ENCODE measurements around the gene ILDR1.
"Not testable (repeated sequence)": the region's sequence is repeated elsewhere in the genome, so short reads cannot be mapped to it uniquely, and the experiment has no call there.

Gene ILDR1

GRCh38 chr3:122021811-122022401, at the start of gene ILDR1:
ILDR1 (minus strand) TSS chr3:122022247; CDS start chr3:122022077, 170 bp downstream.
- no peak for DNase-seq (ENCODE audit: low read depth in 3 of 3)

DNA sequence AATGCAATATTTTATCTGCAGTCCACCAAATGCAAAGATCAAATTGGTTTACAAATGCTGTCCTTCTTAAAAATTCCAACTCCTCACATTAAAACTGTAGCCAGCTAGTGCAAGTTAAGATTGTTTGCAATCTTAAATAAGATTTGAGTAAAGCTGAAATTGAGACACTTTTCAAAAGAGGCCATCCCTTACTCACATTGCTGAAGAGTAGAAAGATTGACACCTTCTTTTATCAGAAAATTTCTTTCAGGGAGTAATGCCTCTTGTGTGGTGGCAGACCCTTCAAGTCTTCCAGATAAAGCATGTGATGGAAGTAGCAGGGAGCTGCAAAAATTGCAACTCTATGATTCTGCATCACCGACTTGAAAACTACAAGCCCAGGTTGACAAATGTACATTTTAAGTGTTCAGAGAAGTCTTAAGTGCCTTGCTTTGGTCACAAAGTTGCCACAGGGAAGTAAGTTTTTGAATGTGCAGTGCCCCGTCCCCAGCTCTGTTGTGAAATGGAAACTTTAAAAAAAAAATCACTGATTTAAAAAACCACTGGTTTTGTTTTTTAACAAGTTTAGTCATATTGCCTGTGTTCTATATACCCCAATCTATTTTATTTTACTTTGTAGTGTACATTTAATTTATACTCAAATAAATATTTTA, 45.7 kb upstream of the ILDR1 start:
- DNase-seq (ENCODE audit: low read depth in 3 of 3): no peak

GRCh38 chr3:122067214-122067550, 45.1 kb upstream of the ILDR1 start:
- DNase-seq (ENCODE audit: low read depth in 3 of 3): no peak

DNA sequence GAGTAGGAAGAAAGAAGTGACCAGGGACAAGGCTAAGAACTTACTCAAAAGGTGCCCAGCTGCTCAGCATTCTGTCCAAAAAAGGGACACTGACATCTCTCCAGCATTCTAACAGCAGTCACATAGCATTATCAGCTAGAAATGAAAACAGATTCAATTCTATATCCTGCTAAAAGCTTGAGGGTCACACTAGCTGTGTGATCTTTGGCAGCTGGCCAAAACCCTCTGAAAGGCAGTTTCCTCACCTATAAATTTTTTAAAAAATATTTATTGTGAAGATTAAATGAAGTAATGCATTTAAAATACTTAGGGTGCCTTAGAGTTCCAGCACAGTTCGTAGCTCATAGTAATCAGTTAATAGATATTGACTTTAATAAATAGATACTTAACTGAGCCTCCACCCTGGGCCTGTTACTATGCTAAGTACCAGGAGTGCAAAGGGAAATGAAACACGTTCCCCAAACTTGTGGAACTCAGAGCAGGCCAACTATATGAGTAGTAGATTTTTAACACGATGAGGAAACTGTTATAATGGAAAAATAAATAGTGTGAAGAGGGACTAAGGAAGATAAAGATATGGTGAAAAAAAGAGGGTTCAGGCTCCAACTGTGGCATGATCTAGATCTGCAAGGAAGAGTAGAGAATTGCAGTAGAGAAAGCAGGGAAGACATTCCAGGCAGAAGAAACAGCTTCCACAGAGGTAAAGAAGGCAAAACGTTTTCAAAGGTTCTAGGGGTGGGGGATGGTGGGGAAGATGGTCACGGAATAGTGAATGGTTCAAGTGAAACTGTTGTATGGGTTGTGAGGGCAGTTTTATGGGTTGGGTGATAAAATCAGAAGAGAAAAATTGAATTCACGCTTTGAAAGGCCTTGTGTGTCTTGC, 44.5 kb upstream of the ILDR1 start:
- no peak for DNase-seq (ENCODE audit: low read depth in 3 of 3)

DNA sequence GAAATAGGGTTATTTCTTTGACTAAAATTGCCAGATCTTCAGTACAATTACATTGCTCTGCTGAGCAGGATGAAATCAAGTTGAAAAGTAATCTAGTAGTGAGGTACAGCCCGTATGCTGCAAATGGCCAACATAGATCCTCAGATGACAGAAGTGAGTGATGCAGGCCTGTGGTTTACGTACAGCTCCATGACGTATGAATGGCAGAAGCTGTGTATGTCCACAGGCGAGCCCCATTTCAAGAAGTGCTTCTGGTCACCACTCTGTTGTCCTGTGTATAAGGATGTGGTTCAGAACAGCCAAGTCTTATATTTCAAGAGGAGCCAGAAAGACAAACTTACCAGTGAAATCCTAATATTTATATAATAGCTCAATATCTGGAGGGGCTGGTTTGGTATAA, 42.3 kb upstream of the ILDR1 start:
- no peak for DNase-seq (ENCODE audit: low read depth in 3 of 3)

- DNase-seq (ENCODE audit: low read depth in 3 of 3): no peak
Observed at GRCh38 chr3:122063908-122064307, 41.9 kb upstream of the ILDR1 start.

- no peak for DNase-seq (ENCODE audit: low read depth in 3 of 3)
Observed at GRCh38 chr3:122060040-122060698, 38.1 kb upstream of the ILDR1 start.

- DNase-seq (ENCODE audit: low read depth in 3 of 3): no peak
Observed at GRCh38 chr3:122058294-122058693, 36.2 kb upstream of the ILDR1 start.

GRCh38 chr3:122057671-122058070, 35.6 kb upstream of the ILDR1 start:
- DNase-seq (ENCODE audit: low read depth in 3 of 3): no peak

DNA sequence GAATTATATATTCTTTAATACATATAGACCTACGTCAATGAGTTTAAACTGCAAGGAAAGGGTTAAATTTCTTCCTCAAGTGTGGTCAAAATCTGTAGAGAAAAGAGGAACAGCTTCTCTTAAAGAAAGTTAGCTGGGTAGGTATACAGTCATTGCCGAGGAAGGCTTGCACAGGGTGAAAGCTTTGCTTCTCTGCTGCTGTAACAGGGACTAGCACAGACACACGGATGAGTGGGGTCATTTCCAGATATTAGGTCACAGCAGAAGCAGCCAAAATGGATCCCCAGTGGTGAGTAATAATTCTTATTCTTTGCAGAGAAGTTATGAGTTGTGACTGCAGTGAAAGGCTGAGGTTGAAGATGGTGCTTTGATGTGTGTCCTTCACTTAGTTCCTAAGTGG, 33.2 kb upstream of the ILDR1 start, which contains the start of gene CD86:
Gene CD86 (plus strand): TSS at position 148 of the 400 bp plus-strand sequence. CDS start 128 bp downstream, at position 276.
- DNase-seq (ENCODE audit: low read depth in 3 of 3): no peak

- DNase-seq (ENCODE audit: low read depth in 3 of 3): no peak
Observed at GRCh38 chr3:122052968-122053367, 30.9 kb upstream of the ILDR1 start.

- DNase-seq (ENCODE audit: low read depth in 3 of 3): not testable (repeated sequence)
Observed at GRCh38 chr3:122047773-122048172, 25.7 kb upstream of the ILDR1 start.

DNA sequence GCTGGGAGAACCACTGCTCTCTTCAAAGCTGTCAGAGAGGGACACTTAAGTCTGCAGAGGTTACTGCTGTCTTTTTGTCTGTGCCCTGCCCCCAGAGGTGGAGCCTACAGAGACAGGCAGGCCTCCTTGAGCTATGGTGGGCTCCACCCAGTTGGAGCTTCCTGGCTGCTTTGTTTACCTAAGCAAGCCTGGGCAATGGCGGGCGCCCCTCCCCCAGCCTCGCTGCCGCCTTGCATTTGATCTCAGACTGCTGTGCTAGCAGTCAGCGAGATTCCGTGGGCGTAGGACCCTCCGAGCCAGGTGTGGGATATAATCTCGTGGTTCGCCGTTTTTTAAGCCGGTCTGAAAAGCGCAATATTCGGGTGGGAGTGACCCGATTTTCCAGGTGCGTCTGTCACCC, 25.2 kb upstream of the ILDR1 start:
- not testable (repeated sequence) for DNase-seq (ENCODE audit: low read depth in 3 of 3)

- no peak for DNase-seq (ENCODE audit: low read depth in 3 of 3)
Observed at GRCh38 chr3:122033023-122033422, 11.0 kb upstream of the ILDR1 start.

DNA sequence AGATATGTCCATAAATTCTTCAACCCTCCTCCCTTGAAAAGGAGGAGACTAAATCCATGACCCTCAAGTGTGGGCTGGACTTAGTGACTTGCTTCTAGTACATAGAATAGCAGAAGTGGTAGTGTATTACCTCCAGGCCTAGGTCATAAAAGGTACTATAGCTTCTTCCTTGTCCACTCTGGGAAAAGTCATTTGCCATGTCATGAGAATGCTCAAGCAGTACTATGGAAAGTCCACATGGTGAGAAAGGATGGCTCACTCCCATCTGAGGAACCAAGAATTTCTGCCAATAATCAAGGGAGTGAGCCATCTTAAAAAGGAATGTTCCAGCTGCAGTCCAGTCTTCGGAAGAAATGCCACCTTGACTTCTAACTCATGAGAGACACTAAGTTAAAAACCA, 10.5 kb upstream of the ILDR1 start:
- DNase-seq (ENCODE audit: low read depth in 3 of 3): no peak

GRCh38 chr3:122031123-122031468, 9.0 kb upstream of the ILDR1 start:
- no peak for DNase-seq (ENCODE audit: low read depth in 3 of 3)

DNA sequence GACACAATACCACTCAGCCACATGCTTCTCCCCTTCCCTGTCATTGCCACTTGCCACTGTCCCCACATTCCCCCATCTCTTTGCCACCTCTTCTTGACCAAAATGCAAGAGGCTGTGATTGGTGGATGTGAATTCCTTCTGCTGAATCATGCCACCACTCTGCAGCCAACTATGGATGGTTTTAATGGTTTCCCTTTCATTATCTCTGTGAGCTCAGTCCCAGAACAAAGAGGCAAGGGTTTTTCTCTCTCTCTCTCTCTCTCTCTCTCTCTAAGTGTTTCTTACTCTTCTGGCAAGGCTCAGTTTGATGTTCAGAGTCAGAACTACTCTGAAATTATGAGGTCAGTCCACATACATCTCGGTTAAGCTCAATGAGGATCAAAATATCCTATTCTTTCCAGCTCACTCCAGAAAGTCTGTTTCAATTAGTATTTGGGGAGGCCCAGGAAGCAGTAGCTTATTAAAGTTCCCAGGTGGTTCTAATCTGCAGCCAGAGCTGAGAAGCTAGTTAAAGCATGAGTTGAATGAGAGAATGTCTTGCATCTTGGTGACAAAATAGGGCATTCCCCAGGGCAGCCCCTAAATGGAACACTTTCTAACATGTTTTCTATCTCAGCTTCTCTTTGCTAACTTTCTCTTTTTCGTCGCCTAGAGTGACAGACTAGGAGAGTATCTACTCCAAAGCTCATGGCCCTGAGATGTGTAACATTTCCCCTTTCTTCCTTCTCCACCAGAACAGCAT, 8.5 kb upstream of the ILDR1 start:
- no peak for DNase-seq (ENCODE audit: low read depth in 3 of 3)

DNA sequence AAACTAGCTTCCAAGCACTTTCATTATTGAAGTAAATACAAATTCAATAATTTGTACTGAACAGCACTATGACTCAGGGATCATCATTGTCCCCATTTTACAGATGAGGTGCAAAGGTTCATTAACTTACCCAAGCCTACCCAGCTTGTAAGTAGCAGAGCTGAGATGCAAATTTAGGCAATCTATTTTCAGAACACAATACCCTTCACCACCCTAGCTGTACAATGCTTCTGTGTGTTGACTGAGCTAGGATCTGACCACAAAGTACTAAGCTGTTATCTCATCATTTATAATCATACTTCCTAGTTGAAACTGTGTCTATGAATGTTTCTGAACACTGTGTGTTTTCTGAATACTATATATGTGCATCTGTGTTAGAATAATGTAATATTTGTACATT, 3.2 kb upstream of the ILDR1 start:
- no peak for DNase-seq (ENCODE audit: low read depth in 3 of 3)

GRCh38 chr3:122024800-122025199, 2.8 kb upstream of the ILDR1 start:
- DNase-seq (ENCODE audit: low read depth in 3 of 3): no peak

DNA sequence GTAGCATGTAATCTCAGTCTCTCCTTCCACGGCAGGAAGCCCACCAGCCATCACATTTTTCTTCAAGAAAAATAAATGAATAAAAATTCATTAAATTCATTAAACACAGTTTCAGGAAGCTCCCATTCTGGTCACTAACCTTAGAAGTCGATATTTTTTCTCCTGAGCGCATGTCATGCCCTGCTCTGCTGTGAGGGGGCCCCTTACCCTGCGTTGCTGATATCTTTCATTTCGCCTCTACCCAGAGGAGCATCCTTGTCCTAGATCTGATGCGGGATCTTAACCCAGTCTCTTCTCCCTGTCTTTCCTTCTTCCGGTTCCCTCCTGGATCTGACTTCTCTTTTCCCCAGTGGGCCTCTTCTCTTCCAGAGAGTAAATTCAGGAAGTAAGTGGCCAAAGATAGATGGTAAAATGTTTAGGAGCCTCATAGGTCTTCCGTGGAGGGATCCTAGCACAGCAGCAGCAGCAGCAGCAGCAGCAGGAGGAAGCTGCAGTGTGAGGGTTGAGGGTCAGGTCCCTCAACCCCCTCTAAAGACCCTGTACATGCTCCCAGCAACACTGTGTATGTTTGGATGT, 1.4 kb upstream of the ILDR1 start:
- no peak for DNase-seq (ENCODE audit: low read depth in 3 of 3)

- DNase-seq (ENCODE audit: low read depth in 3 of 3): no peak
Observed at GRCh38 chr3:122021037-122021436, 1.0 kb downstream of the ILDR1 start.
